WTC11 (cell line): ENCODE measurements around the gene TRAF3IP1.

Experiments
- CTCF ChIP-seq: fragments of 200-600 bp; IDR thresholded peaks from 2 replicates; pipeline ENCODE4 v1.8.0; 2022; ENCODE audit warnings: antibody characterized with exemption
- E2F4 ChIP-seq: sonication (generic); formaldehyde crosslinking; IDR thresholded peaks from 2 replicates; pipeline ENCODE4 v1.8.1; 2022; ENCODE audit warnings: low read depth, mild to moderate bottlenecking, moderate library complexity, missing genetic modification reagents, borderline replicate concordance
- ERG ChIP-seq: fragments of 250-450 bp; sonication (Bioruptor Pico); IDR thresholded peaks from 2 replicates; pipeline ENCODE4 v1.8.0; 2021; ENCODE audit warnings: mild to moderate bottlenecking
- FOXK1 ChIP-seq: sonication (generic); formaldehyde crosslinking; IDR thresholded peaks from 2 replicates; pipeline ENCODE4 v1.8.0; 2022; ENCODE audit warnings: mild to moderate bottlenecking, moderate library complexity, missing genetic modification reagents
- FOXP1 ChIP-seq: sonication (generic); formaldehyde crosslinking; IDR thresholded peaks from 2 replicates; pipeline ENCODE4 v1.8.0; 2022; ENCODE audit warnings: missing genetic modification reagents, mild to moderate bottlenecking, moderate library complexity, borderline replicate concordance
- MLX ChIP-seq: sonication (generic); formaldehyde crosslinking; IDR thresholded peaks from 2 replicates; pipeline ENCODE4 v1.8.1; 2023; ENCODE audit warnings: mild to moderate bottlenecking, missing genetic modification reagents, moderate library complexity
- MYBL2 ChIP-seq: sonication (generic); formaldehyde crosslinking; IDR thresholded peaks from 2 replicates; pipeline ENCODE4 v1.8.1; 2023; ENCODE audit warnings: mild to moderate bottlenecking, moderate library complexity, missing genetic modification reagents
- NFE2L1 ChIP-seq: sonication (generic); formaldehyde crosslinking; IDR thresholded peaks from 2 replicates; pipeline ENCODE4 v1.8.1; 2023; ENCODE audit warnings: missing genetic modification reagents
- NR2C2 ChIP-seq: sonication (generic); formaldehyde crosslinking; IDR thresholded peaks from 2 replicates; pipeline ENCODE4 v1.8.0; 2022; ENCODE audit warnings: mild to moderate bottlenecking, missing genetic modification reagents
- NR3C1 ChIP-seq: sonication (generic); formaldehyde crosslinking; conservative IDR thresholded peaks from 2 replicates; pipeline ENCODE4 v1.8.1; 2023; ENCODE audit warnings: low read depth, mild to moderate bottlenecking, missing genetic modification reagents
- RELA ChIP-seq: sonication (generic); formaldehyde crosslinking; IDR thresholded peaks from 2 replicates; pipeline ENCODE4 v1.8.1; 2022; ENCODE audit warnings: missing genetic modification reagents, mild to moderate bottlenecking, borderline replicate concordance
- ZNF281 ChIP-seq: sonication (generic); formaldehyde crosslinking; IDR thresholded peaks from 2 replicates; pipeline ENCODE4 v1.8.0; 2023; ENCODE audit warnings: mild to moderate bottlenecking, missing genetic modification reagents

- TF ChIP-seq ERG (no peak), MYBL2 (CRISPR knock-in tag) (no peak), CTCF (no peak), NR2C2 (no peak), MLX (CRISPR knock-in tag) (no peak), RELA (no peak), NR3C1 (CRISPR knock-in tag) (no peak), NFE2L1 (CRISPR knock-in tag) (no peak), ZNF281 (CRISPR knock-in tag) (no peak), FOXK1 (no peak), FOXP1 (CRISPR knock-in tag) (no peak), E2F4 (CRISPR knock-in tag) (no peak)
Measured at GRCh38 chr2:238378230-238379095, 58.1 kb downstream of the TRAF3IP1 start.
